ENCODE data around the gene PPY. TPM values are rescaled to one million over a fixed set of nuclear protein-coding genes. Genes with fewer than 3 reads are reported as not detected.

Gene PPY
- total and polyA plus RNA-seq, 2 donors (not counting 1 experiment from before 2014, with no cell fraction given), result not detected

- H3K9me3 ChIP-seq (ENCODE audit: control extremely low read depth in 1 of 3, control insufficient read depth in 2 of 3, insufficient read depth in 1 of 3, low read length in 2 of 3), result no peaks in the 10 kb centered on the region
- Mint-ChIP-seq H3K27ac (no peak overlapping the region), H3K27me3 (peaks cover 27% of the 10 kb centered on the region), H3K9me3 (ENCODE audit: insufficient read depth) (no peaks in the 10 kb centered on the region), H3K4me1 (no peaks in the 10 kb centered on the region), H3K4me3 (no peak overlapping the region)
- H3K9ac ChIP-seq (ENCODE audit: low read length), result no peak overlapping the region
- peaks cover 0 to 2% (median 0%) of the 10 kb centered on the region in 4 experiments for H3K27me3 ChIP-seq (replicated peaks in 1 of 4; ENCODE audit: control extremely low read depth in 1 of 4, control insufficient read depth in 3 of 4, insufficient read depth in 4 of 4, low read length in 3 of 4)
- H3K4me1 ChIP-seq (ENCODE audit: control insufficient read depth in 2 of 2, insufficient read depth in 2 of 2, low read length in 2 of 2), result no peaks in the 10 kb centered on the region
- no peak overlapping the region for H3K4me2 ChIP-seq (replicated peaks; ENCODE audit: low read depth, low read length, poor library complexity, severe bottlenecking)
- ATAC-seq (ENCODE audit: low read depth), result no peak
- no peak for DNase-seq
- TF ChIP-seq CTCF (IDR thresholded peaks at IDR 0.05), result no peak
- no peaks in the 10 kb centered on the region for H3K79me2 ChIP-seq (ENCODE audit: control insufficient read depth, insufficient read depth, low read length)
- H4K20me1 ChIP-seq (ENCODE audit: control insufficient read depth, insufficient read depth, low read length, poor library complexity, severe bottlenecking), result no peaks in the 10 kb centered on the region
- no peaks in the 10 kb centered on the region for H3K36me3 ChIP-seq (replicated peaks in 1 of 2; ENCODE audit: control extremely low read depth in 1 of 2, control insufficient read depth in 1 of 2, extremely low read depth in 1 of 2, insufficient read depth in 2 of 2, low read length in 1 of 2)
- WGBS (ENCODE audit: insufficient coverage), result 90% methylated on average over 3 of the region's 4 CpGs
- POLR2A ChIA-PET, result no interaction called here
- no peak overlapping the region for H3K27ac ChIP-seq (ENCODE audit: low read length in 2 of 2)
- H3K4me3 ChIP-seq (ENCODE audit: control extremely low read depth in 1 of 5, extremely low read depth in 1 of 5, insufficient read depth in 1 of 5, low read depth in 2 of 5, low read length in 4 of 5), result no peak overlapping the region
- H2AFZ ChIP-seq (ENCODE audit: insufficient read depth, low read depth, low read length, poor library complexity, severe bottlenecking), result no peak overlapping the region
- intact Hi-C loops (cut with micrococcal nuclease), result no loop called here
- CTCF ChIA-PET, result interaction anchor here (0.7 kb wide), 1 partner anchor 78 kb away, joined by 4 read pairs; no protein-coding TSS in a partner anchor
Measured at GRCh38 chr17:43970366-43970765, 28.1 kb upstream of the PPY start.

GRCh38 chr17:43967251-43967875, 25.1 kb upstream of the PPY start:
- CTCF ChIA-PET, result no interaction called here
- no peaks in the 10 kb centered on the region for H3K4me1 Mint-ChIP-seq
- POLR2A ChIA-PET, result no interaction called here
- ATAC-seq (ENCODE audit: low read depth) (no peak), DNase-seq (no peak)
- H3K9me3 Mint-ChIP-seq (ENCODE audit: insufficient read depth), result no peaks in the 10 kb centered on the region
- Histone ChIP-seq H3K4me2 (replicated peaks; ENCODE audit: low read depth, low read length, poor library complexity, severe bottlenecking) (no peak overlapping the region), H3K4me1 (ENCODE audit: control insufficient read depth in 2 of 2, insufficient read depth in 2 of 2, low read length in 2 of 2) (no peaks in the 10 kb centered on the region), H3K27ac (ENCODE audit: low read length in 2 of 2) (no peak overlapping the region), H4K20me1 (ENCODE audit: control insufficient read depth, insufficient read depth, low read length, poor library complexity, severe bottlenecking) (no peaks in the 10 kb centered on the region), H3K9me3 (ENCODE audit: control extremely low read depth in 1 of 3, control insufficient read depth in 2 of 3, insufficient read depth in 1 of 3, low read length in 2 of 3) (no peaks in the 10 kb centered on the region), H2AFZ (ENCODE audit: insufficient read depth, low read depth, low read length, poor library complexity, severe bottlenecking) (no peak overlapping the region), H3K4me3 (ENCODE audit: control extremely low read depth in 1 of 5, extremely low read depth in 1 of 5, insufficient read depth in 1 of 5, low read depth in 2 of 5, low read length in 4 of 5) (no peak overlapping the region), H3K27me3 (replicated peaks in 1 of 4; ENCODE audit: control extremely low read depth in 1 of 4, control insufficient read depth in 3 of 4, insufficient read depth in 4 of 4, low read length in 3 of 4) (peaks cover 0 to 6% (median under 1%) of the 10 kb centered on the region in 4 experiments), H3K9ac (ENCODE audit: low read length) (no peak overlapping the region), H3K79me2 (ENCODE audit: control insufficient read depth, insufficient read depth, low read length) (no peaks in the 10 kb centered on the region), H3K36me3 (replicated peaks in 1 of 2; ENCODE audit: control extremely low read depth in 1 of 2, control insufficient read depth in 1 of 2, extremely low read depth in 1 of 2, insufficient read depth in 2 of 2, low read length in 1 of 2) (no peaks in the 10 kb centered on the region)
- peaks cover 29% of the 10 kb centered on the region for H3K27me3 Mint-ChIP-seq
- 84% methylated on average over 5 of the region's 9 CpGs for WGBS (ENCODE audit: insufficient coverage)
- H3K27ac Mint-ChIP-seq, result no peak overlapping the region
- no peak overlapping the region for H3K4me3 Mint-ChIP-seq
- TF ChIP-seq CTCF (IDR thresholded peaks at IDR 0.05) (no peak), EZH2 (IDR thresholded peaks at IDR 0.05; ENCODE audit: borderline replicate concordance, insufficient read depth, low read depth, low read length, poor library complexity, severe bottlenecking) (no peak)
- intact Hi-C loops (cut with micrococcal nuclease), result no loop called here

Data from B cell (primary cell).